ENCODE data around the gene PNPLA6.
"Not testable (repeated sequence)": the region's sequence is repeated elsewhere in the genome, so short reads cannot be mapped to it uniquely, and the experiment has no call there.

The PNPLA6 gene

DNA sequence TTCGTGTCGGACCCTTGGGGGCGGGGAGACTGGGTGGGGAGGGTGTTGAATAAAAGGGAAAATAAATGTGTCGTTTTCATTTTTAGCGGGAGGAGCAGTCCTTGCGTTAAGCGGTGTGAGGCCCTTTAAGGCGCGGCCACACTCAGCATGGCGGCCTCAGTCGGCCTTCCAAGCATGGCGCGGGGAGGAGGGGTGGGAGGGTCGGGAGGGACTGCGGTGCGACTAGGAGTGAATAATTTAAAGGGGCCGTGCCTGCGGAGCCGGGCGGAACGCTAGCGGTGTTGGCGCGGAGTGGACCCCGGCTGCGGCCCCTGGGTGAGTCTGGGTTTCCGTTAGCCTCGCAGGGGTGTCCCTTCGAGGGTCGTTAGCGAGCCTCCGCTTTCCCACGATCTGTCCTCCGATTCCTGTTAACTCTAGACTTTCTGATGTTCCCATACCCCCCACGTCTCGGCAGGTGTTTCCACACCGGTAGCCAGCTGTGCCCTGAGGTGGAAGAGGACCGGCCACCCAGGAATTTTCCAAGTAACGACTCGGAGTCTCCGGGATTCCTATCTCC lies 1.5 kb upstream of the PNPLA6 start:
- TF ChIP-seq FOXP2 (optimal IDR thresholded peaks at IDR 0.05; ENCODE audit: control extremely low read depth, extremely low read length, insufficient read depth) (no peak), POLR2AphosphoS5 (IDR thresholded peaks at IDR 0.05; ENCODE audit: borderline replicate concordance, low read depth, low read length) (no peak; the same call in 1 of the 2 replicates)
- peak overlapping the region; percentile 69; the same call in 1 of the 2 replicates for H3K27ac ChIP-seq
- H3K9me3 ChIP-seq (ENCODE audit: low read depth, low read length), result no peaks in the 10 kb centered on the region
- no peaks in the 10 kb centered on the region; the same call in 1 of the 2 replicates for H3K36me3 ChIP-seq (ENCODE audit: insufficient read depth, low read length)
- DNase-seq (ENCODE audit: low read depth, low spot score), result peak; percentile 26
- H3K4me3 ChIP-seq, result peak overlapping the region; percentile 82
- peak overlapping the region; percentile 74 for H3K9ac ChIP-seq (ENCODE audit: insufficient read length)

DNA sequence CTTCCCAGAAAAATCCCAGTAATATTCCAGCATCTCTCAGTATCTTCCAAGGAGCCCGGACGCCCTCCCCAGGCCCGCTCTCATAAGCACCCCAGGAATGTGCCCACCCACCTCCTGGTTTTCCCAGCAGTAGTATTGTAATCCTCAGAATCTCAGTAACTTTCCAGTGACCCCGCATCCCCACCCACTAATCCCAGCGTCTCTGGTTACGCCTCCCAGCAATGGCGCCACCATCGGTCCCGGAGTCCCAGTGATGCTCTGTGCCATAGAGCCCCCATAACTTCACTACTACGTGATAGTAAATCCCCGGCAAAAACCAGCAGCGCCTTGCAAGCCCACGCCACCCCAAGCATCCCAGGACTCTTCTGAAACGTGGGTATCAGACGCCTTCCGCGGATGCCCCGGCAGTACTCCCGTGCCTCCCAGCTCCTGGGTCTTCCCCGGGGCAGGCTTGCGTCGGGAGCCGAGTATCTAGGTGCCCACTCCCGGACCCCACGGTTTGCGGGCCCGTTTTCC lies 928 bp upstream of the PNPLA6 start:
- Histone ChIP-seq H3K4me3 (peak overlapping the region; percentile 82), H3K9me3 (ENCODE audit: low read depth, low read length) (no peaks in the 10 kb centered on the region), H3K36me3 (ENCODE audit: insufficient read depth, low read length) (no peaks in the 10 kb centered on the region; the same call in 1 of the 2 replicates), H3K27ac (no peak overlapping the region), H3K9ac (ENCODE audit: insufficient read length) (peak overlapping the region; percentile 46)
- peak; percentile 10 for DNase-seq (ENCODE audit: low read depth, low spot score)
- peak; percentile 6; the same call in 1 of the 2 replicates for TF ChIP-seq POLR2AphosphoS5 (IDR thresholded peaks at IDR 0.05; ENCODE audit: borderline replicate concordance, low read depth, low read length)
- TF ChIP-seq FOXP2 (optimal IDR thresholded peaks at IDR 0.05; ENCODE audit: control extremely low read depth, extremely low read length, insufficient read depth), result no peak
- TF ChIP-seq EZH2 (IDR thresholded peaks at IDR 0.05), result no peak

DNA sequence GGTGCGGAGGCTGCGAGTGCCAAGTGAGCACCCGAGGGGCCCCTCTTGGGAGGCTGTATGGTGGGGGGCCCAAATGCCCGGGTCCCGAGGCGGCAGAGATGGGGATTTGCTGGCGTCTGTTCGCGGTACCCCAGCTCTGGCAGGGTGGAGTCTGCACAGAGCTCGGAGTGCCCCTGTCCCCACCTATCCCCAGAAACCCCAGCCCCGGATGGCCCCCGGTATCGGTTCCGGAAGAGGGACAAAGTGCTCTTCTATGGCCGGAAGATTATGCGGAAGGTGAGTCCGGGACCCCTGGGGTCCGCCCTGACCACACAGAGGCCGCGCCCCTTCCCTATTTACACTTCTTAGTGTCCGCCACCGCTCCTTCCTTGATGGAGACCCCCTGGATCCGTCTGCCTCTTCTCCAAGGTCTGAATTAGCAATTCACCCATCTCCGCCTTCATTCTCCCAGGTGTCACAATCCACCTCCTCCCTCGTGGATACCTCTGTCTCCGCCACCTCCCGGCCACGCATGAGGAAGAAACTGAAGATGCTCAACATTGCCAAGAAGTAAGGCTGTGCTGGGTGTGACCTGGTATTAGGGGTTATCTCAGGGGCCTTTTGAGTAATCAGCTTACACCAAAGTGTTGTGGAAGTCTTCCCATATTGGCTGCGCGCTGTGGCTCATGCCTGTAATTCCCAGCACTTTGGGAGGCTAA lies 630 bp downstream of the PNPLA6 start:
- Histone ChIP-seq H3K27ac (no peak overlapping the region), H3K9me3 (ENCODE audit: low read depth, low read length) (no peaks in the 10 kb centered on the region), H3K4me3 (peak overlapping the region; percentile 82), H3K36me3 (ENCODE audit: insufficient read depth, low read length) (no peaks in the 10 kb centered on the region), H3K9ac (ENCODE audit: insufficient read length) (peak overlapping the region; percentile 51)
- TF ChIP-seq EZH2 (IDR thresholded peaks at IDR 0.05) (no peak), POLR2AphosphoS5 (IDR thresholded peaks at IDR 0.05; ENCODE audit: borderline replicate concordance, low read depth, low read length) (no peak), FOXP2 (optimal IDR thresholded peaks at IDR 0.05; ENCODE audit: control extremely low read depth, extremely low read length, insufficient read depth) (no peak)
- no peak for DNase-seq (ENCODE audit: low read depth, low spot score)

DNA sequence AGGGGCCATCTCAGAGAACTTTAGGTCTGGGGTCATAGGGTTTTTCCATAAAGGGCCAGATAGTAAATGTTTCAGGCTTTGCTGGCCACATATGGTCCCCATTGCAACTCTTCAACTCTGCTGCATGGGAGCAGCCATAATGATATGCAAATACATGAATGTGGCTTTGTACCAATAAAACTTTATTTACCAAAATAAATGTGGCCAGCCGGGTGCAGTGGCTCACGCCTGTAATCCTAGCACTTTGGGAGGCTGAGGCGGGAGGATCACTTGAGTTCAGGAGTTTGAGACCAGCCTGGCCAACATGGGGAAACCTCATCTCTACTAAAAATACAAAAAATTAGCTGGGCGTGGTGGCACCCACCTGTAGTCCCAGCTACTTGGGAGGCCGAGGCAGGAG lies 3.5 kb downstream of the PNPLA6 start:
- H3K27ac ChIP-seq; H3K9ac ChIP-seq (ENCODE audit: insufficient read length); H3K9me3 ChIP-seq (ENCODE audit: low read depth, low read length); DNase-seq (ENCODE audit: low read depth, low spot score); H3K4me3 ChIP-seq; H3K36me3 ChIP-seq (ENCODE audit: insufficient read depth, low read length): not testable (repeated sequence)

DNA sequence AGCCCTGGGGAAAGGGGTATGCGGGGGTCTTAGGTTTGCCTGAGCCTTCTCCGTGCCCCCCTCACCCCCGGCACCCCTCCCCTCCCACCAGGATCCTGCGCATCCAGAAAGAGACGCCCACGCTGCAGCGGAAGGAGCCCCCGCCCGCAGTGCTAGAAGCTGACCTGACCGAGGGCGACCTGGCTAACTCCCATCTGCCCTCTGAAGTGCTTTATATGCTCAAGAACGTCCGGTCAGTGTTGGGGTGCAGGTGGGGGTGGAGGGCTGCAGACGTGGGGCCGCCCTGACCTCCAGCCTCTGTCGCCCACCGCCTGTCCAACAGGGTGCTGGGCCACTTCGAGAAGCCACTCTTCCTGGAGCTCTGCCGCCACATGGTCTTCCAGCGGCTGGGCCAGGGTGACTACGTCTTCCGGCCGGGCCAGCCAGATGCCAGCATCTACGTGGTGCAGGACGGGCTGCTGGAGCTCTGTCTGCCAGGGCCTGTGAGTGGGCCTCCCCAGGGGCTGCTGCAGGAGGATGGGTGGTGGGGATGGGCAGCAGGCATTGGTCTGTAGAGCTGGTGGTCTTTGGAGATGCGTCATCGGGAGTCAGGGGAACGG lies 4.4 kb downstream of the PNPLA6 start:
- no peaks in the 10 kb centered on the region for H3K9me3 ChIP-seq (ENCODE audit: low read depth, low read length)
- H3K36me3 ChIP-seq (ENCODE audit: insufficient read depth, low read length), result no peaks in the 10 kb centered on the region
- H3K4me3 ChIP-seq, result no peak overlapping the region
- no peak overlapping the region for H3K27ac ChIP-seq
- no peak for TF ChIP-seq FOXP2 (optimal IDR thresholded peaks at IDR 0.05; ENCODE audit: control extremely low read depth, extremely low read length, insufficient read depth)
- TF ChIP-seq POLR2AphosphoS5 (IDR thresholded peaks at IDR 0.05; ENCODE audit: borderline replicate concordance, low read depth, low read length), result no peak
- TF ChIP-seq EZH2 (IDR thresholded peaks at IDR 0.05), result no peak
- no peak for DNase-seq (ENCODE audit: low read depth, low spot score)
- no peak overlapping the region for H3K9ac ChIP-seq (ENCODE audit: insufficient read length)

DNA sequence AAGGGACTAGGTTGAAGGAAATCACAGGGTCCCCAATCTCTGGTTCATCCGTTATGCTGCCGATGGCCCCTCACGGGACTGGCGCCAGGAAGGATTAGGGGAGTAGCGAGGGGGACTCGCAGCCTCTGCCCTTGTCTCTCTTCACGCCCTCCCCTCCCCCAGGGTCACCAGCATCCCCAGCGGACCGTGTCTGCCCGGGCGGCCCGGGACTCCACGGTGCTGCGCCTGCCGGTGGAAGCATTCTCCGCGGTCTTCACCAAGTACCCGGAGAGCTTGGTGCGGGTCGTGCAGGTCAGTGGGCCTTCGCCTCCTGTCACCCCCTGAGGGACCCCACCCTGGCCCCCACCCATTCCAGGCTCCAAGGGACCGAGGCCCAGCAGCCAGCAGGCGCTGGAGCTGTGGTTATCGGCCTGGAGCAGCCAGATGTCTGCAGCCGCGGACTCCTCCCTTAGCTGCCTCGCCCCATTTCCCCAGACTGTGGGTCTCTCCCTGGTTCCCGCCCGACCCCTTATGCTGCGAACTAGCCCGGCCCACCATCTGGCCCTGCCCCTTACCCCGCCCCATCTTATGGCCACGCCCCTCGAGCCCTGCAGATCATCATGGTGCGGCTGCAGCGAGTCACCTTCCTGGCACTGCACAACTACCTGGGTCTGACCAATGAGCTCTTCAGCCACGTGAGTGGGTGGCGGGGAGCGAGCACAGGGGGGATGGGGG lies 5.4 kb downstream of the PNPLA6 start:
- Histone ChIP-seq H3K4me3 (no peak overlapping the region), H3K27ac (no peak overlapping the region), H3K9ac (ENCODE audit: insufficient read length) (no peak overlapping the region), H3K9me3 (ENCODE audit: low read depth, low read length) (no peaks in the 10 kb centered on the region), H3K36me3 (ENCODE audit: insufficient read depth, low read length) (no peaks in the 10 kb centered on the region)
- no peak for DNase-seq (ENCODE audit: low read depth, low spot score)
- TF ChIP-seq POLR2AphosphoS5 (IDR thresholded peaks at IDR 0.05; ENCODE audit: borderline replicate concordance, low read depth, low read length), result no peak
- no peak for TF ChIP-seq FOXP2 (optimal IDR thresholded peaks at IDR 0.05; ENCODE audit: control extremely low read depth, extremely low read length, insufficient read depth)
- no peak for TF ChIP-seq EZH2 (IDR thresholded peaks at IDR 0.05)

DNA sequence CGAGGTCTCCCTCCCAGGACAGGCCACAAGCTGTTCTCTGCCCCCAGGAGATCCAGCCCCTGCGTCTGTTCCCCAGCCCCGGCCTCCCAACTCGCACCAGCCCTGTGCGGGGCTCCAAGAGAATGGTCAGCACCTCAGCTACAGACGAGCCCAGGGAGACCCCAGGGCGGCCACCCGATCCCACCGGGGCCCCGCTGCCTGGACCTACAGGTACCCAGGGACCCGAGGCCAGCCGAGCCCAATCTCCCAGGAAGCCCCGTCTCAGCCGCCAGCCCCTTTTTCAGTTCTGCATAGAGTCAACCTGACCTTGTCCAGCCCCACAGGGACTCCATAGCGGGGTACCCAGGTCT lies 5.9 kb downstream of the PNPLA6 start:
- no peak for DNase-seq (ENCODE audit: low read depth, low spot score)
- no peaks in the 10 kb centered on the region for H3K36me3 ChIP-seq (ENCODE audit: insufficient read depth, low read length)

DNA sequence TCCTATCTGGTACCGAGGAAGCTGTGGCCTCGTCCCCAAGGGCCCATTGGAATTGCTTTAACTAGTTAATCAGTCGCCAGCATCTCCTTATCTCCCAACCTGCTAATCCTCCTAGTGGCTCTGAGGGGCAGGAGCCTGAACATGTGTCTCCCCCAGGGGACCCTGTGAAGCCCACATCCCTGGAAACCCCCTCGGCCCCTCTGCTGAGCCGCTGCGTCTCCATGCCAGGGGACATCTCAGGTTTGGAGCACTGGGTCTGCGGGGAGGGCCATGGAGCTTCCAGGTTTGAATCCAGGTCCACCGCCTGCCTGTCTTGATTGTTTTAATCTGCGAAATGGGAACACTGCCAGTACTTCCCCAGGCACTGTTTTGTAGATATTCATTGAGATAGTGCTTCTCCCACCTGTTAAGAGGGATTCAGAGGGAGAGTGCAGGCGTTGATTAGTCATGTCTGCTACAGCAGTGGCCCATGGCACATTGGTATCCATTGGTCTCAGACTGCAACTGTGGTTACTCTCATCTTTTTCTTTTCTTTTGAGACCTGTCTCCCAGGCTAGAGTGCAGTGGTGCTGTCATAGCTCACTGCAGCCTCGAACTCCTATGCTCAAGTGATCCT lies 6.4 kb downstream of the PNPLA6 start:
- H3K4me3 ChIP-seq, result no peak overlapping the region
- DNase-seq (ENCODE audit: low read depth, low spot score), result no peak
- no peak for TF ChIP-seq FOXP2 (optimal IDR thresholded peaks at IDR 0.05; ENCODE audit: control extremely low read depth, extremely low read length, insufficient read depth)
- no peak for TF ChIP-seq EZH2 (IDR thresholded peaks at IDR 0.05)
- no peak for TF ChIP-seq POLR2AphosphoS5 (IDR thresholded peaks at IDR 0.05; ENCODE audit: borderline replicate concordance, low read depth, low read length)
- H3K27ac ChIP-seq, result no peak overlapping the region
- no peaks in the 10 kb centered on the region for H3K36me3 ChIP-seq (ENCODE audit: insufficient read depth, low read length)
- no peak overlapping the region for H3K9ac ChIP-seq (ENCODE audit: insufficient read length)
- no peaks in the 10 kb centered on the region for H3K9me3 ChIP-seq (ENCODE audit: low read depth, low read length)

More for the DNA sequence above, 5.9 kb downstream of the PNPLA6 start:
- H3K27ac ChIP-seq, result no peak overlapping the region
- no peak for TF ChIP-seq EZH2 (IDR thresholded peaks at IDR 0.05)
- TF ChIP-seq POLR2AphosphoS5 (IDR thresholded peaks at IDR 0.05; ENCODE audit: borderline replicate concordance, low read depth, low read length), result no peak
- TF ChIP-seq FOXP2 (optimal IDR thresholded peaks at IDR 0.05; ENCODE audit: control extremely low read depth, extremely low read length, insufficient read depth), result no peak
- no peak overlapping the region for H3K9ac ChIP-seq (ENCODE audit: insufficient read length)
- H3K4me3 ChIP-seq, result no peak overlapping the region
- H3K9me3 ChIP-seq (ENCODE audit: low read depth, low read length), result no peaks in the 10 kb centered on the region
